Hepatocyte (in vitro differentiated cells): ENCODE measurements around the gene DSTN. TPM values are rescaled to one million over a fixed set of nuclear protein-coding genes. Genes with fewer than 3 reads are reported as not detected.

Experiments
- DNase-seq: peaks from one replicate; pipeline ENCODE4 v3.0.0-alpha.2; 2016; ENCODE audit warnings: low spot score
- H2AFZ ChIP-seq: fragments of 200-600 bp; sonication (generic); 2 replicates; pipeline ENCODE4 v1.6.0; 2016; ENCODE audit warnings: antibody characterized with exemption, mild to moderate bottlenecking
- H3K27ac ChIP-seq: fragments of 200-600 bp; sonication (generic); 2 replicates; pipeline ENCODE4 v1.5.1; 2016; ENCODE audit warnings: mild to moderate bottlenecking
- H3K27me3 ChIP-seq: fragments of 200-600 bp; sonication (generic); 2 replicates; pipeline ENCODE4 v1.6.1; 2016
- H3K36me3 ChIP-seq: fragments of 200-600 bp; sonication (generic); replicated peaks from 2 replicates; pipeline ENCODE4 v1.5.1; 2016; ENCODE audit warnings: low read depth; ENCODE audit not compliant: insufficient read depth
- H3K4me1 ChIP-seq: fragments of 200-600 bp; sonication (generic); 2 replicates; pipeline ENCODE4 v1.5.1; 2016; ENCODE audit warnings: mild to moderate bottlenecking, moderate library complexity; ENCODE audit not compliant: insufficient read depth
- H3K4me2 ChIP-seq: fragments of 200-600 bp; sonication (generic); 2 replicates; pipeline ENCODE4 v1.6.0; 2016
- H3K4me3 ChIP-seq: fragments of 200-600 bp; sonication (generic); 2 replicates; pipeline ENCODE4 v1.5.1; 2016; ENCODE audit warnings: mild to moderate bottlenecking
- H3K79me2 ChIP-seq: fragments of 200-600 bp; sonication (generic); 2 replicates; pipeline ENCODE4 v1.6.0; 2017; ENCODE audit warnings: mild to moderate bottlenecking
- H3K9me2 ChIP-seq: fragments of 200-600 bp; sonication (generic); replicated peaks from 2 replicates; pipeline ENCODE4 v1.6.0; 2017; ENCODE audit warnings: mild to moderate bottlenecking; ENCODE audit not compliant: insufficient read depth
- H3K9me3 ChIP-seq: fragments of 200-600 bp; sonication (generic); 2 replicates; pipeline ENCODE4 v1.5.1; 2016; ENCODE audit warnings: low read depth, mild to moderate bottlenecking
- H4K20me1 ChIP-seq: fragments of 200-600 bp; sonication (generic); 2 replicates; pipeline ENCODE4 v1.6.0; 2016; ENCODE audit warnings: mild to moderate bottlenecking; ENCODE audit not compliant: insufficient read depth, poor library complexity, severe bottlenecking
- CTCF ChIP-seq: fragments of 200-600 bp; sonication (generic); IDR thresholded peaks from 2 replicates; pipeline ENCODE4 v1.5.1; 2016; ENCODE audit warnings: antibody characterized with exemption, mild to moderate bottlenecking; ENCODE audit not compliant: poor library complexity
- EZH2 ChIP-seq: fragments of 200-600 bp; sonication (generic); IDR thresholded peaks from 2 replicates; pipeline ENCODE4 v1.6.1; 2016; ENCODE audit warnings: antibody characterized with exemption, mild to moderate bottlenecking, borderline replicate concordance
- EZH2phosphoT487 ChIP-seq: fragments of 200-600 bp; sonication (generic); IDR thresholded peaks from one replicate; pipeline ENCODE4 v1.6.1; 2018; ENCODE audit warnings: antibody characterized with exemption, mild to moderate bottlenecking, low read depth, moderate library complexity; ENCODE audit not compliant: unreplicated experiment, severe bottlenecking
- WGBS: methylation state at CpG from one replicate; pipeline ENCODE4 v1.1.6; 2016; ENCODE audit warnings: low lambda C conversion rate; ENCODE audit errors: missing lambda C conversion rate; 5-methylcytosine and 5-hydroxymethylcytosine counted together
- polyA plus RNA-seq: library from polyadenylated mRNA; unstranded; fragments of >200 nt; fragmentation: Nextera tagmentation; extraction: Ambion mirVana; gene quantifications from 2 replicates; pipeline ENCODE4 v1.2.1, GENCODE V29; 2016
- total RNA-seq: library from RNA; depleted of rRNA; stranded (reverse); fragments of >200 nt; gene quantifications from 2 replicates; pipeline ENCODE4 v1.2.3, GENCODE V29; 2014

The DSTN gene
- total and polyA plus RNA-seq, 2 experiments from 2014 or later = 342 to 352 TPM

GRCh38 chr20:17570347-17571152, 675 bp downstream of the DSTN start:
- TF ChIP-seq EZH2phosphoT487 (no peak), EZH2 (no peak), CTCF (peak; percentile 34)
- Histone ChIP-seq H3K27ac (peak overlapping the region; percentile 99), H3K4me2 (peak overlapping the region; percentile 85), H3K27me3 (no peaks in the 10 kb centered on the region), H3K79me2 (peaks cover 57% of the 10 kb centered on the region), H3K9me3 (no peaks in the 10 kb centered on the region), H3K4me3 (peak overlapping the region; percentile 71), H3K4me1 (peaks cover 16% of the 10 kb centered on the region), H3K9me2 (no peaks in the 10 kb centered on the region), H2AFZ (peak overlapping the region; percentile 3), H4K20me1 (peaks cover 48% of the 10 kb centered on the region), H3K36me3 (no peaks in the 10 kb centered on the region)
- WGBS = under 1% methylated on average over 32 of the region's 43 CpGs
- DNase-seq = peak; percentile 72

GRCh38 chr20:17571153-17571527, 1.3 kb downstream of the DSTN start:
- no peak for DNase-seq
- Histone ChIP-seq H3K4me2 (peak overlapping the region; percentile 85), H3K79me2 (peaks cover 63% of the 10 kb centered on the region), H3K4me3 (peak overlapping the region; percentile 71), H3K36me3 (no peaks in the 10 kb centered on the region), H4K20me1 (peaks cover 54% of the 10 kb centered on the region), H3K27me3 (no peaks in the 10 kb centered on the region), H3K4me1 (peaks cover 16% of the 10 kb centered on the region), H3K9me3 (no peaks in the 10 kb centered on the region), H3K27ac (peak overlapping the region; percentile 99), H2AFZ (no peak overlapping the region), H3K9me2 (no peaks in the 10 kb centered on the region)
- WGBS = 2% methylated on average over 6 of the region's 6 CpGs
- TF ChIP-seq CTCF (no peak), EZH2phosphoT487 (no peak), EZH2 (no peak)

- no peak for TF ChIP-seq EZH2
- no peak for TF ChIP-seq EZH2phosphoT487
- no peak for TF ChIP-seq CTCF
- peak overlapping the region; percentile 99 for H3K27ac ChIP-seq
Measured at GRCh38 chr20:17572034-17572638, 2.3 kb downstream of the DSTN start.

More at GRCh38 chr20:17572034-17572638, 2.3 kb downstream of the DSTN start:
- H3K27me3 ChIP-seq = no peaks in the 10 kb centered on the region
- H2AFZ ChIP-seq = no peak overlapping the region
- no peaks in the 10 kb centered on the region for H3K36me3 ChIP-seq
- peaks cover 64% of the 10 kb centered on the region for H4K20me1 ChIP-seq
- peak overlapping the region; percentile 71 for H3K4me3 ChIP-seq
- peaks cover 16% of the 10 kb centered on the region for H3K4me1 ChIP-seq
- H3K9me2 ChIP-seq = no peaks in the 10 kb centered on the region
- peak overlapping the region; percentile 85 for H3K4me2 ChIP-seq
- no peaks in the 10 kb centered on the region for H3K9me3 ChIP-seq
- H3K79me2 ChIP-seq = peaks cover 73% of the 10 kb centered on the region
- 41% methylated on average over 7 of the region's 7 CpGs for WGBS
- no peak for DNase-seq
